Loucy (cell line): Measurements from ENCODE around the gene GORAB.
A peak's percentile ranks its signal among the peaks of the same experiment; 100 is the strongest.

ENCODE experiments used
- H2AFZ ChIP-seq: fragments of 200-600 bp; sonication (generic); 2 replicates; pipeline ENCODE4 v1.6.0; 2016; ENCODE audit warnings: antibody characterized with exemption, mild to moderate bottlenecking, low read length, moderate library complexity
- H3F3A ChIP-seq: fragments of 200-600 bp; 2 replicates; pipeline ENCODE4 v1.6.0; 2016; ENCODE audit warnings: antibody characterized with exemption, low read depth, mild to moderate bottlenecking
- H3K27me3 ChIP-seq: fragments of 200-600 bp; sonication (generic); 2 replicates; pipeline ENCODE4 v1.6.1; 2014; ENCODE audit warnings: low read length, mild to moderate bottlenecking; ENCODE audit not compliant: insufficient read depth, poor library complexity, severe bottlenecking
- H3K36me3 ChIP-seq: fragments of 200-600 bp; sonication (generic); 2 replicates; pipeline ENCODE4 v1.6.1; 2016; ENCODE audit warnings: low read length; ENCODE audit not compliant: insufficient read depth
- H3K4me1 ChIP-seq: fragments of 200-600 bp; sonication (generic); 2 replicates; pipeline ENCODE4 v1.5.1; 2014; ENCODE audit warnings: low read length, mild to moderate bottlenecking; ENCODE audit not compliant: insufficient read depth, poor library complexity, severe bottlenecking
- H3K4me2 ChIP-seq: fragments of 200-600 bp; sonication (generic); 2 replicates; pipeline ENCODE4 v1.6.0; 2014; ENCODE audit warnings: antibody characterized with exemption, low read length, low read depth, mild to moderate bottlenecking; ENCODE audit not compliant: poor library complexity, severe bottlenecking
- H3K4me3 ChIP-seq: fragments of 200-600 bp; sonication (generic); 2 replicates; pipeline ENCODE4 v1.5.1; 2014; ENCODE audit warnings: low read length, mild to moderate bottlenecking, mixed read lengths; ENCODE audit not compliant: poor library complexity, severe bottlenecking
- H3K79me2 ChIP-seq: fragments of 200-600 bp; sonication (generic); 2 replicates; pipeline ENCODE4 v1.6.1; 2014; ENCODE audit warnings: low read length; ENCODE audit not compliant: insufficient read depth
- H3K9ac ChIP-seq: fragments of 200-600 bp; sonication (generic); 2 replicates; pipeline ENCODE4 v1.6.0; 2014; ENCODE audit warnings: mild to moderate bottlenecking, low read depth, low read length, moderate library complexity; ENCODE audit not compliant: poor library complexity, severe bottlenecking
- H3K9me2 ChIP-seq: fragments of 200-600 bp; sonication (generic); replicated peaks from 2 replicates; pipeline ENCODE4 v1.6.1; 2016; ENCODE audit warnings: low read depth, low read length, mixed read lengths
- H3K9me3 ChIP-seq: fragments of 200-600 bp; sonication (generic); 2 replicates; pipeline ENCODE4 v1.6.1; 2014; ENCODE audit warnings: mild to moderate bottlenecking, antibody characterized with exemption, low read length, low read depth; ENCODE audit not compliant: insufficient read depth
- H4K20me1 ChIP-seq: fragments of 200-600 bp; sonication (generic); 2 replicates; pipeline ENCODE4 v1.6.0; 2014; ENCODE audit warnings: antibody characterized with exemption, low read length, mild to moderate bottlenecking; ENCODE audit not compliant: insufficient read depth, poor library complexity, severe bottlenecking
- EZH2phosphoT487 ChIP-seq: fragments of 200-600 bp; IDR thresholded peaks from 2 replicates; pipeline ENCODE4 v1.6.1; 2018; ENCODE audit warnings: antibody characterized with exemption, mild to moderate bottlenecking, moderate library complexity, borderline replicate concordance
- TF ChIP-seq, protein P1 (sequence below): fragments of 200-600 bp; sonication (generic); conservative IDR thresholded peaks from 2 replicates; pipeline ENCODE4 v1.5.1; 2014; ENCODE audit warnings: mild to moderate bottlenecking, antibody characterized with exemption, low read length

The GORAB gene

DNA sequence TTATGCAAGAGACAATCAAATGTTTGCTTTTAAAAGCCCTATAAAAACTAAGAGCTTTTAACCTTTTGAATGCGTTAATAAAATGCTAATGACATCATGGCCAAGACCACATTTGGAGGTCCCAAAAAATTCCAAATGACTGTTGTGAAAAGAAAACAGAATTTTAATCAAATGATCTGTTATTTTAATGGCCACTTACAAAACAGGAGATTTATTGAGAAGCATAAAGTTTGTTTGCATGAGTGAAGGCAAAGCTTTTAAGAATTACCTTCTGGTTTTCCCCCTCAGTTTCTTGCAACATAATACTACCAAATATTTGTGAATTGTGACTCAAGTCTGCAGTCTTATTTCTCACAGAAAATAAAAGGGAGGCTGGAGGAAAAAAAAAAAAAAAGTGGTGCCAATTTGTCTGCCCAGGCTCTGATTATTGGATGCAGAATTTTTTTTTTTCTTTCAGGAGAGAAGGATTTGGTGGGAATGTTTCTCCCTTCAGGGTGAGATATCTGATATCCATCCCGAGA is 60.7 kb downstream of the GORAB start:
- TF ChIP-seq EZH2phosphoT487: no peak
- TF ChIP-seq, protein P1, sequence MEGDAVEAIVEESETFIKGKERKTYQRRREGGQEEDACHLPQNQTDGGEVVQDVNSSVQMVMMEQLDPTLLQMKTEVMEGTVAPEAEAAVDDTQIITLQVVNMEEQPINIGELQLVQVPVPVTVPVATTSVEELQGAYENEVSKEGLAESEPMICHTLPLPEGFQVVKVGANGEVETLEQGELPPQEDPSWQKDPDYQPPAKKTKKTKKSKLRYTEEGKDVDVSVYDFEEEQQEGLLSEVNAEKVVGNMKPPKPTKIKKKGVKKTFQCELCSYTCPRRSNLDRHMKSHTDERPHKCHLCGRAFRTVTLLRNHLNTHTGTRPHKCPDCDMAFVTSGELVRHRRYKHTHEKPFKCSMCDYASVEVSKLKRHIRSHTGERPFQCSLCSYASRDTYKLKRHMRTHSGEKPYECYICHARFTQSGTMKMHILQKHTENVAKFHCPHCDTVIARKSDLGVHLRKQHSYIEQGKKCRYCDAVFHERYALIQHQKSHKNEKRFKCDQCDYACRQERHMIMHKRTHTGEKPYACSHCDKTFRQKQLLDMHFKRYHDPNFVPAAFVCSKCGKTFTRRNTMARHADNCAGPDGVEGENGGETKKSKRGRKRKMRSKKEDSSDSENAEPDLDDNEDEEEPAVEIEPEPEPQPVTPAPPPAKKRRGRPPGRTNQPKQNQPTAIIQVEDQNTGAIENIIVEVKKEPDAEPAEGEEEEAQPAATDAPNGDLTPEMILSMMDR: no peak
- H3K9me3 ChIP-seq: no peaks in the 10 kb centered on the region
- H4K20me1 ChIP-seq: no peaks in the 10 kb centered on the region
- H2AFZ ChIP-seq: no peak overlapping the region
- no peaks in the 10 kb centered on the region for H3K27me3 ChIP-seq
- H3K9me2 ChIP-seq: no peaks in the 10 kb centered on the region
- H3K36me3 ChIP-seq: no peaks in the 10 kb centered on the region
- H3K9ac ChIP-seq: no peak overlapping the region
- H3K4me1 ChIP-seq: peaks cover under 1% of the 10 kb centered on the region
- H3K4me3 ChIP-seq: no peak overlapping the region
- no peaks in the 10 kb centered on the region; the same call in 1 of the 2 replicates for H3F3A ChIP-seq
- H3K4me2 ChIP-seq: no peak overlapping the region
- no peaks in the 10 kb centered on the region for H3K79me2 ChIP-seq

DNA sequence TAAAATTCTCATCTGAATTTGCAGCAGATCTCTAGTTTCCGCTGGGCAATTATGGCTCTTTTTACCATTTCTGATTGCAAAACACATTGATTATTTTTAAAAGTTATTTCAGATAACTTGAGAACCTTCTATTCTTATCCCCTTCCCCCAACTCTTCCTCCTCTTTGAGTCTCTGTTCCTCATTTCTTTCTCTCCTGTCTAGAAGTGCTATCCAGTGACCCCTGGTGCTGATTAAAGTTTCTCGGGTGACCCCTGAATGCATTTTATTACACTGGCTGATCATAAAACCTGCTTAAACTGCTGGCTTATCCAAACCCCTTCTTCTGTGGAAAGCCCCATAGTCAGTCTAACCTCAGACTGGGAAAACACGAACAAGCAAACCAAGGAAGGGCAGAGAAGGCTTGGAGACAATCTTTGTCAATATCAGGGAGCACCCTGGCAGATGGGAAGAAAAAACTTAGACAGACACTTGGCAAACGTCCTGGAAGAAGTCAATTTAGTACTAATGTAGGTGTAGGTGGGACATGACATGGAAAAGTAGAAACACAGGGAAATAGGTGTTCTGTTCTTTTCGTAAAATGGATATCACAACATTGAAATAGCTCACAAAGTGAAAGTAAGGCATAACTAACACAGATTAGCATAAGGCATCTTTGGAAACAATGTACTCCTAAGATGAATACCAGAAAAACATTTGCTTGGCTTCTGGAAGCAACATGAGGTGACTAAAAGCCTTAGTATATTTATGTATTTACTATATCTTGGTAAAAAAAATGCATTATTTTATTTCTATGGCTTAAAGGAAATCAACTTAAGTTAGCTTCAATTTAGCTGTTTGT is 61.4 kb downstream of the GORAB start:
- Histone ChIP-seq H3K9me3 (no peaks in the 10 kb centered on the region), H3K27me3 (no peaks in the 10 kb centered on the region), H3K9ac (no peak overlapping the region), H2AFZ (no peak overlapping the region), H3K36me3 (no peaks in the 10 kb centered on the region), H3K4me2 (peak overlapping the region; percentile 0), H3F3A (no peaks in the 10 kb centered on the region; the same call in 1 of the 2 replicates), H4K20me1 (no peaks in the 10 kb centered on the region), H3K4me3 (no peak overlapping the region), H3K4me1 (no peaks in the 10 kb centered on the region), H3K79me2 (no peaks in the 10 kb centered on the region), H3K9me2 (no peaks in the 10 kb centered on the region)
- TF ChIP-seq, protein P1: no peak
- TF ChIP-seq EZH2phosphoT487: no peak

DNA sequence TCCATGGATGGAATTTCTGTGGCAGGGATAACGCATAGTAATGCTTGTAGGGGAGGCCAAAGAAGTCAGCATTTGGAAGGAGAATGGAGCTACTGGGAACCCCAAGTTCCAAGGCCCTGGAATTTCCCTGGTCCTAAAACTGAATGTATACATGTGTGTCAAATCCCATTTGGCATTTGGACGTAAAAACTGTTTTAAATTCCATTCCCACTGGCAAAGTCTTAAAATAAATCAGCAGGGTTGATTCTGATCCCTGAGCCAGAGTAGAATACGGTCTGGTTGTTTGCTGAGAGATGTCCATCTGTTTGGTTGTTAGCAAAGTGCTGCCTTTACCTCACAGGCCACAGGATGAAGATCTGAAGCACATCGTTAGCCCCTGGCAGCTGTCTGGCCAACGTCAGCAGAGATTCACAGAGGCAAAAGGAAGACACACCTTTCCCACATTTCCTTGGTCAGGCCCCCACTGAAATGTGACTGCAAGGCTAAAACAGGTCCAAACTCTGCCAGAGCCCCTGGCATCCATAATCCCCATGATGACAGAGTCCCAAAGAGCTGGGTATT is 62.2 kb downstream of the GORAB start:
- Histone ChIP-seq H3K36me3 (no peaks in the 10 kb centered on the region), H3K4me1 (no peaks in the 10 kb centered on the region), H3K9ac (no peak overlapping the region), H3F3A (no peaks in the 10 kb centered on the region; the same call in 1 of the 2 replicates), H3K9me3 (no peaks in the 10 kb centered on the region), H2AFZ (no peak overlapping the region), H3K79me2 (no peaks in the 10 kb centered on the region), H3K9me2 (no peaks in the 10 kb centered on the region), H4K20me1 (no peaks in the 10 kb centered on the region), H3K27me3 (no peaks in the 10 kb centered on the region), H3K4me3 (no peak overlapping the region), H3K4me2 (no peak overlapping the region)
- TF ChIP-seq, protein P1: no peak
- TF ChIP-seq EZH2phosphoT487: no peak
